Activated CD4-positive, alpha-beta T cell treated with anti-CD3 and anti-CD28 coated beads for 4 hours (primary cell): Measurements from ENCODE around the gene HS1BP3.

Source experiments
- DNase-seq, 2 donors: peaks; one replicate each; pipeline ENCODE4 v3.0.0-alpha.2; 2020

The HS1BP3 gene

DNA sequence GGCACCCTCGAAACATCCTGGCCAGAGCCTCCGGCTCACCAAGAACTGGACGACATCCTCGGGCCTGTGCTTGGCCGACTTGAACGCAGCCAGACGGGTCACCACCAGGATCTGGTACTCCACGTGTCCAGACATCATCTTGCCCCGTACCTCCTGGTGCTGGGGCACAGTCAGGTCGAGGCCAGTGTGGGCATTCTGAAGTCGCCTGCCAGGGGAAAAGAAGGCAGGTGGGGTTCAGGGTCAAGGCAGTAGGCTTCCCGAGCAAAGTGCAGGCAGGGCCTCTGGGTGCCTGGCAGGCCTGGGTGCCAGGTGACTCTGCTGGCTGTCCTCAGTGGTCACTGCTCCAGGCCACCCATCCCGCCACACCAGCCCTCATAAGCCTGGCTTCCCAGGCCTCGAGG is 5.6 kb downstream of the HS1BP3 start:
- DNase-seq, result no peak

DNA sequence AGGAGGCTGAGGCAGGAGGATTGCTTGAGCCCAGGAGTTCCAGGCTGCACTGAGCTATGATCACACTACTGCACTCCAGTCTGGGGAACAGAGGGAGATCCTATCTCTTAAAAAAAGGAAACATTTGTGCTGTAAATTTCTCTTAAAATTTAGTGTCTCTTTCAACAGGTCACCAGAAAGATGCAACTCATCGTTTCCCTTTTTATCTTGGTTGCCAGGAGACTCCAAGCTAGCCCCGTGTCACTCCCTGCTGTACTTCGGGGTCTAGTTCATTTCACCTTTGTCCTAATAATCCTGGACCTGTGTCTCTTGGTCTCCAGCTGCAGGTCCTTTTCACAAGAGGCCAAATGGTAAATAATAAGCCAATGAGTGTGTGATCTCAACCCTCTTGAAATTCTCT is 7.1 kb downstream of the HS1BP3 start:
- DNase-seq, result no peak

DNA sequence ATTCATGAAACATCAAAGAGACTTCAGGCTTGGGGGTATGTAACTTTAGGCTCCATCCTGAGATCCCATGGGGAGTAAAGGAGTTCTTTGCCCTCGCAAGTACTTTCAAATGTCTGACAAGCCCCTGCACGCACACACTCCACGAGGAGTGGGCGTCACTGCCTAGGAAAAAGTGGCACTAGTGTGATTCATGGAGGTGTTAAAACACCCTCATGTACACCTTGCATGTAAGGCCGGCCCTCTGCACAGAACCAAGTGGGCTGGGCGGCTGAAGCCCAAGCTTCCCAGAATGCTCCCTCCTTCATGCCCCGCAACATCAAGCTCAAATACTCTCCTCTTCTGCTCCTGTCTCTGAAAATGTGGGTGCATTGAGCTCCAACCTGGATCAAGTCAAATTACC is 7.8 kb downstream of the HS1BP3 start:
- DNase-seq, result no peak

DNA sequence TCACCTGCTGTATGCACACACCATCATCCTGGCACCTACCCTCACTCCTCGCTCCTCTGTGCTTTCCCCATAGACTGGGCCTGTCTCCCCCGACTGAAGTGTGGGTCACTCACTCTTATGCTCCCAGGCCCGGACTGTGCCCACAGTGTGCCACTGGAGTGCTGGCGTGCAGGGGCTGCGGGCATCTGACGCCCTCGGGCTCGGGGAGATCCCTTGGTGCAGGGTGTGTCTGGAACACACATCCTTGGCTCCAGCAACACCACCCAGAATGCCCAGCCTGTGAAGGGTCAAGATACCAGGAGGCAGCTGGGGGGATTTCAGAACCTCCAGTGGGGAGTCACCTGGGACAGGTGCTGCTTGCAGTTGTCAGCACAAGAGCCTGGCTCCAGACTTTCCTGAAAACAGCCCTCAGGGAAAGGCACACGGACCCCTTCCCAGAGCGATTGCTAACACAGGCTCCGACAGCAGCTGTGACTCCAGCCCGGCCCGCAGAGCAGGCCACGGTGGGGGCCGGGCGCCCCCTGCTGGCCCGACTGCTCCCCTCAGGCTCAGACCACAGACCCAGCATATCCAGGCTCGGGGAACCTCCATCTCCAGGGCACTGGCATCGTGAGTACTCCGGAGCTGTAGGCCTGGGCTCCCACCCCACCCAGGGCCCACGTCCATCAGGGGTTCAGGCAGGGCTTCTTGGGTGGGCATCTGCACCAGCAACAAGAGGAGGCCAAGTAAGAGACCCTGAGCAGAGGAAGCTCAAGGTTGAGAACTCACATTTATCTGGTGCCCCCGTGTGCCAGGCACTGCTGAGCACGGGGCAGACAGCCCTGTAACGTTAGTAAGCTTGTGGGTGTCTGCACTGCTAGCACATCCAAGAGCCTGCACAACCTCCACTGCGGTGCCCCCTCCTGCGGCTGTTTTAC is 8.6 kb downstream of the HS1BP3 start:
- peak; percentile 60 to 67 for DNase-seq

DNA sequence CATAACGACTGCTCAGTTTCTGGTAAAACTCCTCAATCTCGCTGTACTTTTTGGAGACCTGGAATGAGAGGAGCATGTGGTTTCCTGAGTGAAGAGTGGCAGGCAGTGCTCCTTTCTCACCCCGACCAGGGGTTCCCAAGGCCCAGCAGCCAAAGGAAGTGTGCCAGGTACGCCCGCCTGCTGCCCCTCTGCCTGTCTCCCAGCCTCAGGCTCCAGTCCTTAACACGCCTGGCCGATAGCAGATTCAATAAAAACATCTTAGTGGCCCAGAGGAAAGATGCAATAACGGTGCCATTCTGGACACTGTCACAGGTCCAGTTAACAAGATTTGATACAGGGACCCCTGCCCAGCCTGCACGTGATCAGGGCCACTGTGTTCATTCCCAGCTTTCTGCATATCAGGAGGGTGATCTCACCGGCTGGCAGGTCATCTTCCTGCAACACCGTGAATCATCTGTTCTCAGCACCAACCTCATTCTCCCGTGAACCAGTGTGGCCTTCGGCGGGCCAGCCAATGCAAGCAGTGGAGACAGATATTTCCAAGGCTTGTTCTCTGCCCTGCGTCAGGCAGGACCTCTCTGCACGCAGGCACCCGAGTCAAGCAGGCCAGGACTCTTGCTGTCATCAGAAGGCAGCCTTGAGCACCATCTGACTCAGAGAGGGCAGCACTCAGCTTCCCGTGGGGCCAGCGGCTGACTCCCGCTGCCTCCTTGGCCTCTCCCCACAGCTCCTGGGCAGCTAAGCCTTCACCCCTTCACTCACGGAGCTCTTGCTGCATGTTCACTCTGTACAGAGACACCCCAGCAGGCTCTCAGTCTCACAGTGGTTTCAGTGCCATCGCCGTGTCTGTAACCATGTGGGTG is 9.5 kb downstream of the HS1BP3 start:
- DNase-seq, result no peak

DNA sequence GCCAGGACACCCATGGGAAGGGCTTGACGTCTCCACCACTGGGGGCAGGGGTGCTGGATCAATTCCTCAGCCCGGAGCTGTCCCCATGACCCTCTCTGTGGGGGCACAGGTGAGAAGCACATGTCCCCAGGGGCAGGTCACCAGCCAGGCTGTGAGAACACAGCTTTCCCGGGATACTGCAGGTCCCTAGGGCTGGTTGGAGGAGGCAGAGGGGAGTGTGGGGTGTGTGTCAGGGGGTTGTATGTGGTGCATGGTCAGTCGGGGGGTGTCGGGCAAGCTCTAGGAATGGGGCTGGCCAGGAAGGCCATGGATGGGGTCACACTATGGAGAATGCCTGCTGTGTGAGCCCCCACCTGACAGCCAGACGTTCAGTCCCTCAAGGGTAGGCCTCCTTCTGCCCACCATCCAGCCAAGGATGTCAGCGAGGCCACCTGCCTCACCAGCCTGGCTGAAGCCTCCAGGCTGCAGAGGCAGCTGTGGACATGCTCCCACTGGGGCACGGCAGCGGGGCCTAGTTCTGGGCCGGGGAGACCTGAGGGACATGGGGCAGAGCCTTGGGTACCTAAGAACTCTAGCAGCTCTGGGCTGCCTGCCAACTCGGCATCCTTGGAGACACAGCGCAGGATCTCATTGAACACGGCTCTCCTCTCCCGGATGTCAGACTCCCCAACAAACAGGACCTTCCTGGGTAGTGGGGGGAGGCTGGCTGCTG is 10.3 kb downstream of the HS1BP3 start:
- DNase-seq, result no peak

DNA sequence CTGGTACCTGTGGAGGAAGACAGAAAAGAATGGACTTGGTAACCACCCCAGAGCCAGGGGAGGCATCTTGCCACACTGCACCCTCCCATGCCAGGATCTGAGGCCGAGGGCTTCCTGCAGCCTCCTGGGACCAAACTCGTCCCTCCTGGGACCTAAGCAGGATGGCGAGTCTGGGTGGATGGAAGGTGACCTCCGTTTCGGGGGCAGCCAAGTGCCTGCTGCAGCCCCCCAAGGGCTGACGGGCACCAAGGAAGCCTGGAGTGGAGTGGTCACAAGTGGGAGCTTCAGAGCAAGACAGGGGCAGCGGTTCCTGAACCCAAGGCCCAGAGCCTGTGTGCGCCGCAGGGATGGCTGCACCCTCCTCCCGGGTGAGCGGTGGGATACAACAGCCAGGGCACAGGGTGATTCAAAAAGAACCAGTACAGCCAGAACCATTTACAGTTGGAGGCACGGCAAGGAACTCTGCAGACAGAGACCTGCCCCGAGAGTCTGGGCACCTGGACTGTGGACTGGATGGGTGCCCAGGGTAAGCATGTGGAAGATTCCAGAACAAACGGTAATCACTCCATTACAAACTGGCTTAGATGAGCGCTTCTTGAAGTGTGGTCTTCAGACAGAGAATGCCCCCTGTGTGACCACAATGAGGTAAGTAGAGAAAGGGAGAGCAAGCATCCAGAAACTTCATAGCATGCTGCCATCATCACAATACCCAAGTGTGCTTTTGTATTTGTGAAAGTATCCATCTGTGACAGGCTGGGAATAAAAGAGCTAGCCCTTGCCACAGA is 12.1 kb downstream of the HS1BP3 start:
- no peak for DNase-seq

DNA sequence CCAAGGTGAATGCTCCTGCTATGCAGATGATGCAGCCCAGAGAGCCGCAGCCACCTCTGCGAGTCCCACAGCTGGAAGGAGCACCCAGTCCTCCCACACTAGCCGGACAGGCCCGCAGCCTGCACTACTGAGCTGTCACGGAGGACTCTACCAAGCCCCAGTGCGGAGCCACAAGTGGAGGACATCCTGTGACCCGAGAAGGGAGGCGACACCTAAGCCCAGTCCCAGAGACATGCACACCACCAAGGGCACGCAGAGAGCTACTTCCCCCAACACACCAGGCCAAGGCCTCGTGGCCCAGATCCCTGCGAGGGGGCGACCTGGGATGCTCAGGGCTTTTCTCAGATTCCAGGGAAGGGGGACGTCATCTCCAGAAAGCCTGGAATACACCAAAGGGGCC is 12.9 kb downstream of the HS1BP3 start:
- DNase-seq, result no peak

DNA sequence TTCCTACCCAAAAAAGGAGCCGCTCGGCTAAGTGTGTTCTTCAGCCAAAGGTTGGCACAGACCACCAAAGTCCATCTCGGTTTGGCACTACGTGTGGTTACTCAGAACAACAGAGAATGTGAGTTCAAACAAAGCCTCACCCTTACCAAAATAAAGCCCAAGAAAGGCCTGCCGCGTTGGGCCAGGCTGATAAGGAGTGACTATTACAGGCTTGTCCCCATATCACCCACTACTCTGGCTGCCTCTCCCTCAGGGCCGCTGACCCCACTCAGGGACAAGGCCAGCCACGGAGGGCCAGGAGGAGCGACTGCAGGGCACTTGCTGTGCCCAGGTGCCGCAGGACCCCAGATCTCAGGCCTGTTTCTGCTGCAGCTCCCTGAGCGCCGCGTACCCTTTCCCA is 13.8 kb downstream of the HS1BP3 start:
- no peak for DNase-seq

DNA sequence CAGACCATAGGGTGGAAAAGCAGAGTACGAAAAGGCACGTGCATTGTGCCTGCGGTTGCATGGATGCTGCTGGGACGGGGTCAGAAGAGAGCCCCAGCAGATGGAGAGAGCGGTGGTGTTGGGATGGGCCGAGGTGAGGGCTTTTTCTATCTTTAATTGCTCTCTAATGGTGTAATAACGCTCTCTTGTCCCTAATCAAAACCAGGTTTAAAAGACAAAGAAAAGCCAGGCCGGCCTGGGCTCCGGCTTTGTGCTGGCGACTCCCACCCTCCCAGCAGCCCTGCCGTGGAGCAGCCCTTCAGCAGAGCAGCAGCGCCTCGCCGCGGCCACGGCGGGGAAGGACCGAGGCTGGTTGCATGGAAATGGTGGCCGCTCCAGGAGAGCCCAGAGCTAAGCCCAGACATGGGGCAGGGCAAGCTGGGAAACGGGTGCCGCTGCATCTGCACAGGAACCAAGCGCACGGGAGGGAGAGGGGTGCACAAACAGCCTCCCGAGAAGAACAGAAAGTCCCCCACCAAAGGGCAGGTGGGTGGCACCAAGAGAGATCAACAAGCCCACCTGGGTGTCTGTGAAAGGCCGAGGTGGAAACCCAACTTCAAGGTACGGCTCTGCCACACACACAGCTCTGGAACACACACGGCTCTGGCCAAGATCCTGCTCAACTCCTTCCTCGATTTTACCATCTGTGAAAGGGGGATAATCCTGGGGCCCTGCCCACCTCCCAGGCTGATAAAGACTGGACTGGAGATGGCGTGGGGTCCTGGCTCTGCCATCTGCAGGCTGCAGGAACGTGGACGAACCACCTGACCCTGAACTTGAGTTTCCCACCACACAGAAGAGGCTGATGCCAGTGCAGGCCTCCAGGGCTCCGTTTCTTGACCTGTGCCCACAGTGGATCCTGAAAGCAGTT is 15.0 kb downstream of the HS1BP3 start:
- peak in 1 of 2 donors; percentile 14 for DNase-seq

DNA sequence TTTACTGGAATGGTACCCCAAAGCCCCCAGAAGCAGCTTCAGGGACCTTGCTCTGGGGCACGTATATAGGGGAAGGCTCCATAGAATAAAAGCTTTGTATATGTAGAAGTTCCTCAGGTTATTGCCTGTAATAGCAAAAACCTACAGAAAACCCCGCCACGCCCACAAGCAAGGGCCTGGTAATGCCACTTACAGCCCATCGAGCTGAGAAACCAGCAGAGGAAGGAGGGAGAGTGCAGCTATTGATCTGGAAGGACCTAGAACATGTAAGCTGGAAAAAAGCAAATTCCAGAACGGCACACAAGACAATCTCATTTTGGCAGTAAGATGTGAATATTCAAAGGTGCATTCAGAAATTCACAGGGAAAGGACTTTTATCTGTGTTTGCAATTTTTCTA is 15.8 kb downstream of the HS1BP3 start:
- DNase-seq, result no peak

DNA sequence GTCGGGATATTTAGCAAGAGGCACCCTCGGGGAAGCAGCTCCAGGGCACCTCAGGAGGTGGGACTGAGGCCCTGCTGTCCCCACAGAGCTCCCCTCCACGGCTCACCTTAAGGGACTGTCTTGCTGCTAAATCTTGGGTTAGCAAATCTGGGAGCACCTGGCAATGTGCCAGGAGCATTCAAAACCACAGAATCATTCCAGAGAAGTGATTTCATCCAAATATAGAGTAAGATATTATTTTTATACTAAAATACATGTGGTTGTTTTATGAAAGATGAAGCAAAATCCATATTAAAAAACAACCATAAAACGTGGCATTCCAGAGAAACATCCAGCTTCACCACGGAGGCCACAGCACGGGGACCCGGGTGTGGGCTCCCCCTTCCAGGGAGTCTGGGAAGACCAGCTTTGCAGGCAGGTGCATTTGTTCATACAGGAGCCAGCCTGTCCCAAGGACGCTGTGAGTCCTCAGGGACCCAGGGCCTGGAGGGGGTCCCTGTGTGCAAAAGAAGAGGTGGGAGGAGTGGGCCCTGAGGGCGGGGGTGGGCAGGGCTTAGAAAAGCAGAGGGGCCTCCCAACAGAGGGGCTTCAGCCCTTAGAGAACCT is 16.3 kb downstream of the HS1BP3 start:
- DNase-seq, result no peak

DNA sequence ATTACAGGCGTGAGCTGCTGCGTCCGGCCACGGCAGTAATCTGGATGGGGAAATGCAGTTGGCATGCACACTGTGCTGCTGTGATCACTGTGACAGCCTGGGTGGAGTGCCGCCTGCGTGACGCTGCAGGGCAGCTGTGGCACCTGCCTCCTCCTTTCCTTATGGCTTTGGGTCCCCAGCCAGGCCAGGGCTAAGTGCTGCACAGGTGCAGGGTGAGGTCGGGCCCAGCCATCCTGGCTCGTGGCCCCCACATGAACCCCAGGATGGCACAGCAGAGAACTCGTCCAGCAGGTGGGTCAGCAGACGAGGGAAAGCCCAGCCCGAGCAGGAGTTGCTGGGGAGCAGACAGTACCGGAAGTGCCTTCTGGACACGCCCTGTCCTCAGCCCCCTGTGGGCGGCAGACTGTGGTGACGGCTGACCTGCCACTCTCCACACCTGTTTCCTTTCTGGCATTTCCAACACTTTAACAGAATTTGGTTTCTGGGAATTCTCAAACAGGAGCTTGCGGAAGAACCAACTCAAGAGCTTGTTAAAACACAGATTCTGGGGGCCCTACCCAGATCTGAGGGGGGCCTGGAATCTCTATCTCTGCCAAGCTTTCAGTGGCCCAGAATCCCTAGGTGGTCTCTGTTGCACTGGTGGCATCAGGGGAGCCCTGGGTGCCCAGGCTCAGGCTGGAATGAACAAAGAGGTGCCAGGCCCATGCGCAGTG is 16.9 kb downstream of the HS1BP3 start:
- no peak for DNase-seq

DNA sequence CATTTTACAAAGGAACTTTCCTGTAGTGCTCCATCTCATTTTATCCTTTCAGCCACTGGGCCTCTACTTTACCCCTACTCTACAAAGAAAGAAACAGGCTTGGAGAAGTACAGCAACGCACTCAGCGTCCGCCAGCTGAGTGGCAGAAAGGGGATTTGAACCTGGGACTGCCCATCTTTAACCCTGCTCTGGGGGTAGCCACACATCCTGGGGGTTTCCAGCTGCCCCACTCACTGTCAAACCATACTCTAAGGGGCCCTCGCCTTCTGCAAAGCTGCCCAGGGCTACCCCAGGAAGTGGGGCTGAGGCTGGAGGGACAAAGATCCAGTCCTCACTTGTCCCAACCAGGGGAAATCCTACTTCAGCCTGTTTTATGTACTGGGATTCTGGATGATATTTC is 17.9 kb downstream of the HS1BP3 start:
- DNase-seq, result no peak

DNA sequence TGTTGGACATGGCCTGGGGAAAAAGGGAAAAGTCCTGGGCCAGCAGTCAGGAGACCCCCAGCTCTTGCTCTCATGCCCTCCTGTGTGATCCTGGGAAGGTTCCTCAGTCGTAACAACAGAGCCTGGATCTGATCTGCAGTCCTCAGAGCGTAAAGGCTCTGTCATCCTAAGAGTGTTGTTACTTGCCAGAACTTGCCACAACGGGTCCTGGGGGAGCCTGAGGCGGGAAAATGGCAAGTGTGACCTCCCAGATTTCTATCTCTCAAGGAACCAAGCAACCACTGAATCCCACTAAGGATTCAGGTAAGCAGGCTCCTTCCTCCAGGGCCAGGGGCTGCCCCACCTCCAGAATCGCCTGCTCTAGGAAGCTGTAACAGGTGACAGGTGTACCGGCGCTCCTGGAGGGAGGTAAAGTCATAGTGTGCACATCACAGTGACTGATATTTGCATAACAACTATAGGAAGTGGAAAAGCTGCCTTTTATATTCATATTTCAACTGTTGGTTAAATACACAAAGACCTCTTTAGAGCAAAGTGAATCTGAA is 18.4 kb downstream of the HS1BP3 start:
- no peak for DNase-seq

DNA sequence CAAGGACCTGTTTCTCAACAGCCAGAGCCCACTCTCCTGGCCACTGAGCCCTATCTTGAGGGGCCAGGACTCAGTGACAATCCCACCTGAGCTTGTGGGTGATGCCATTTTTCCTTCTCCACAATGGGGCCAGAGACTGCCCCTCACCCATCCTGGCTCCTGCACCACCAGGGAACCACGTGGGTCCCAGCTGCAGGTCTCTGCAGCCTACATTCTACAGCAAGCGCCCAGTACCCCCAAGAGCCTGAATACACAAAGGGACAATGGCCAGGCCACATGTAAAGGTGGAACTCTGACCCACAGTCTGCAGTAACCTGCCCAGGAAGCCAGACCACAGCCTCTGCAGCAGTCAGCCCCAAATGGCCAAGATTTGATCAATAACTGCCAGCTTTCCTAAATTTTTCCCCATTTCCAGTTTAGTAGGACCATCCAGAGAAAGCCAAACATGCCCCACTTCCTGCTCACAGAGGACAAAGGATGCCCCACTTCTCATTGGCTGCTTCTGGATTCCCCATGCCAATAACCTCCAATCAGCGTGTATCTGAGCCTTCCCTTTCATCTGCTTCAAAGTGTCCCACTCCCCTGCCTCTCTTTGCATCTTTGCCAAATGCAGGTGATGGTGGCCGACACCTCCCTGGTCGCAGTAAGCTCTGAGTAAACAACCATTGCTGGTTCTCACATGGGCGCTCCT is 19.1 kb downstream of the HS1BP3 start:
- DNase-seq, result no peak

DNA sequence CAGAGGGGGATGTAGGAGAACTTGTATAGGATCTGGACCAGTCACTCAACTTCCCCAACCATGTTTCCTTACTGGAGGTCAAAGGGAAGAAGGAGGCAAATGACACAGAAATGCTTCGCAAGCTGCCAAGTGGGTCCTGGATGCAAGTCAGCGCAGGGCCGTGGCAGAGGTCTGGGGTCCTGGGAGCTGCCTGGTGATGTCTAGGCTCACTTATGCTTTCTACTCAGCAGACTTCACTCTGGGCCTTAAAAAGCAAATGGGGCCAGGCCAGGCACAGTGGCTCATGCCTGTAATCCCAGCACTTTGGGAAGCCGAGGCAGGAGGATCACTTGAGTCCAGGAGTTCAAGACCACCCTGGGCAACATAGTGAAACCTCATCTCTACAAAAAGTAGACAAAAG is 19.9 kb downstream of the HS1BP3 start:
- DNase-seq, result no peak

DNA sequence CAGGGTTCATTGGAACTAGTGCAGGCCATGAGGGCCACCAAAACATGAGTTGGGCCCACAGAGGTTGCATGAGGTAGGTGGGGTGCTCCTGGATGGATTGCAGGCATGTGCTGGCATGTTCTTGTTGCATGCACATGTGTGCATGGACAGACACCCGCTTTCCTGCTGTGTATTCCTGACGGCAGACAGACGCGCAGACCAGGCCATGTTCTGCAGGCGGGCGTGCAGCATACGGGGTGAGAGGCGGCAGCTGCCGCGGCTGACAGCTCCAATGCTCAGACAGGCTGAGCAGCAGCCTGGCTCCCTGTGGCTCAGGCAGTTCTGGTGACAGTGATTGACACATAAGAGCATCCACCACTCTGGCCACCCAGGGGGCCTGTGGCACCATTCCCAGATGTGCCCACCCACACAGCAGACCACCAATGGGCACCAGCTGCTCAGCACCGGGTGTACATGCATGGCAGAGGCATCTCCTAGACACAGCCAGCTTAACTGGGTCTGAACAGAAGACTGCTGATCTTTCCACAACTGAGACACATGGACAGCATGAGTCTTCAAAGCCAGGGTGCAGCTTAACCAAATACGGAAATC is 21.2 kb downstream of the HS1BP3 start:
- DNase-seq, result no peak

DNA sequence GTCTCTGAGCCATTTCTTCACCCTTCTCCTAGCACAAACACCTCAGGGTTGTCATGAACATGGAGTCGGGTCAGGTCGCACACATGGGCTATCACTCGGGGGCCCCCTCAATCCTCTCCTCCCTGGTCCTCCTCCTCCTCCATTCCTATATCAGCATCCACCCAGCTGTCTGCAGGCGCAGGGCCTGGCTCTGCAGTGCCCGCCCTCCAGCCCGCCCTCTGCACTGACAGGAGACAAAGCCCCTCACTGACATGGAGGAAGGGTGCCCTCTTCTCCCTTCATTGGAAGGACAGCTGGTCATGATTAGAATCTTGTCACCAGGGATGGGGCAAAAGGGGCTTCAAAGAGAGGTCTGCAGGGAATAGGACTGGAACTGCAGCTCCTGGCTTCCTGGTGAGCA is 21.7 kb downstream of the HS1BP3 start:
- no peak for DNase-seq
